Motor neuron (in vitro differentiated cells): Measurements from ENCODE around the gene RPS6KA2. TPM values are rescaled to one million over a fixed set of nuclear protein-coding genes. Genes with fewer than 3 reads are reported as not detected.

Source experiments
- ATAC-seq, 8 experiments: fragments of 200-7000 bp; cut with Tn5 transposase; replicated peaks in 6 of 8; 2 replicates each; pipeline ENCODE4 v1.8.0; 2021; ENCODE audit warnings: mild to moderate bottlenecking in 8 of 8, moderate library complexity in 8 of 8
- H3K27ac ChIP-seq, 2 donors: fragments of 250-450 bp; sonication (Bioruptor Pico); 2 replicates each; pipeline ENCODE4 v1.9.0; 2021; ENCODE audit warnings: antibody characterized with exemption in 2 of 2, mild to moderate bottlenecking in 2 of 2, moderate library complexity in 1 of 2
- H3K4me1 ChIP-seq, 2 donors: fragments of 250-450 bp; sonication (Bioruptor Pico); replicated peaks in 1 of 2; 2 replicates each; pipeline ENCODE4 v1.6.1; 2021; ENCODE audit warnings: antibody characterized with exemption in 2 of 2, mild to moderate bottlenecking in 2 of 2, moderate library complexity in 1 of 2
- H3K4me3 ChIP-seq, 5 donors: fragments of 250-450 bp; sonication (Bioruptor Pico); 2 replicates each; pipeline ENCODE4 v1.9.0; 2021; ENCODE audit warnings: antibody characterized with exemption in 5 of 5, mild to moderate bottlenecking in 5 of 5, moderate library complexity in 4 of 5
- WGBS, 10 experiments: fragments of 450-650 bp; shearing (Covaris generic); methylation state at CpG; one replicate each; pipeline ENCODE4 v1.0.0; 2022; 5-methylcytosine and 5-hydroxymethylcytosine counted together
- in situ Hi-C, 9 experiments: fragments of 400-800 bp; cut with MboI; loops; one replicate each; pipeline ENCODE4 v1.15.0; 2021; ENCODE audit warnings: low sequenced_read_pairs in 9 of 9, low pct_unique_long_range_greater_than_20kb in 2 of 9; ENCODE audit not compliant: unreplicated experiment in 9 of 9
- total RNA-seq, 8 experiments: library from RNA; unstranded; fragments of 300-600 nt; gene quantifications; 2 replicates each; pipeline versions ENCODE4 v1.2.3 to v1.2.4, GENCODE V29; 2022

The RPS6KA2 gene
- total RNA-seq, 8 experiments from 2014 or later = 18.9 to 39.1 (median 24.7) TPM

GRCh38 chr6:166579237-166579850 lies 47.7 kb downstream of the RPS6KA2 start:
- Histone ChIP-seq H3K27ac (no peak overlapping the region), H3K4me1 (no peaks in the 10 kb centered on the region), H3K4me3 (no peak overlapping the region)
- WGBS, 10 experiments = 52 to 97% (median 87%) methylated on average over 1 to 9 of the region's 9 CpGs
- in situ Hi-C loops = no loop called here
- ATAC-seq = peak in 2 of 8 experiments; percentile 7 to 8

DNA sequence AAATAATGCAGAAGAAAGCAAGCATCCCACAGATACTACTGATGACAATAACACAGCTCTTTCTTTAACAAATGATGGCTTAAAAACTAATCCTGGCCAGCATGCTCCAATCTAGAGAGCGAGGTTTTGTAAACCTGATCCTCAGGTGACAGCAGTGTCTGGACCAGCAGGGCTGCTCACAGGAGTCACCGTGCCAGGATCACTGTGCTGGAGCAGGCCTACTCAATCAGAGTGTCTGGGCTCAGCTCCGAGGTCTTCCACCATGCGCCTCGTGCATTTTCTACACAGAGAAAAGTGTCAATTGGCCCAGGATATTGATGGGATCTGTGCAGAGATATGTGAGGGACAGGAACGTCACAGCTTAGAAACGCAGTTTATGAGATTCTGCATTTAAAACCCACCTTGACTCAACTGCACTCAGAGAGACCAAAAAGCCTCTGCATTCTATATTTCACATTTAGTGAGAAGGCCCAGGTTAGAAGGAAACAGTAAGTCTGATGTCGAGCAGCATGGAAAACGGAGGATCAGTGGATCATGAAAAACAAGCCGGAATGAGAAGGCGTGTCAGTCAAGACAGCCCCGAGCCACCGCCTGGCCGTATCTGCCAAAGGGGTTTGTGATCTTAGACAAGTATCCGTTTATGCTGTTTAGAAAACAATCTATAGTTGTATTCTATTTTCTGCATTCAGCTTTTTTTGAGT lies 48.4 kb downstream of the RPS6KA2 start:
- in situ Hi-C loops = no loop called here
- whole genome bisulfite sequencing, 10 experiments = 83 to 100% (median 91%) methylated on average over 1 to 13 of the region's 15 CpGs; no CpG with 5 or more reads in 1 of the 10 experiments
- H3K4me3 ChIP-seq = no peak overlapping the region
- no peak overlapping the region for H3K27ac ChIP-seq
- ATAC-seq = no peak
- H3K4me1 ChIP-seq = no peaks in the 10 kb centered on the region

GRCh38 chr6:166575205-166575604 lies 51.8 kb downstream of the RPS6KA2 start:
- Histone ChIP-seq H3K4me1 (peaks cover 6 to 17% of the 10 kb centered on the region in 2 donors), H3K4me3 (no peak overlapping the region), H3K27ac (no peak overlapping the region)
- in situ Hi-C loops = no loop called here
- no peak for ATAC-seq
- WGBS, 10 experiments = 33 to 98% (median 91%) methylated on average over 1 to 11 of the region's 11 CpGs

DNA sequence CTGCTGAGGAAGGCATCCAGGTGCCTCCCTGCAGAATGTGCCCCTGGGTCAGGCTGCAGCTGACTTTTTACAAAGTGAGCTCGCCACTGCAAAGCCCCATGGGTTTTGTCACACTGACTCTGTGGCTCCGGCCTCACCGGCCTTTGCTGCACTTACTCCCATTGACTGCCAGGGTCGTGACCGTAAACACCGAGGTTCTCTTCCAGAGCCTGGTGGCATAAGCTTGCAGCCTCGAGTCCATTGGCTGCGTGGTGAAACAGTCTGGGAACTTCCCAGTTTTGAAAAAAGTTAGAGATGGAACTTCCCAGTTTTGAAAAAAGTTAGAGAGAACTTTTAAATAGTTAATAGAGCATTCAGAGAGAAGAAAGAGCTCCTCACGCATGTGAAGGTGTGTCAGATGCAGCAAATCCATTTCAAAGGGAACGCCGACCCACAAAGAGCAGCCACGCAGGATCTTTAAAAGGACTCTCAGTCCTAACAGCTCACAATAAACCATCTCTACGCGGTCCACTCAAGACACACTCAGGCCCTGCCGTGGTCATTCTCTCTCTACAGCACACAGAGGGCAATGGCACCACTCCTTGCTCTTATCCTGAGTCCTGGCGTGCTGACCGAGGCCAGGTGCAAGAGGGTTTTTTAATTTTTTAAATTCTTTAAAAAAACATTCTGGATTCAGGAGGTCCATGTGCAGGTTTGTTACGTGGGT lies 53.4 kb downstream of the RPS6KA2 start:
- peaks cover 6 to 23% of the 10 kb centered on the region in 2 donors for H3K4me1 ChIP-seq
- no peak overlapping the region for H3K4me3 ChIP-seq
- ATAC-seq = peak in 1 of 8 experiments; percentile 12
- in situ Hi-C loops = no loop called here
- no peak overlapping the region for H3K27ac ChIP-seq
- 44 to 100% (median 92%) methylated on average over 2 to 14 of the region's 18 CpGs; no CpG with 5 or more reads in 1 of the 10 experiments for WGBS, 10 experiments

GRCh38 chr6:166572370-166573261 lies 54.4 kb downstream of the RPS6KA2 start:
- in situ Hi-C loops = no loop called here
- WGBS, 10 experiments = 45 to 100% (median 83%) methylated on average over 1 to 7 of the region's 18 CpGs; no CpG with 5 or more reads in 4 of the 10 experiments
- peak; percentile 26 to 90 (median 74) for ATAC-seq
- Histone ChIP-seq H3K4me1 (peaks cover 6 to 23% of the 10 kb centered on the region in 2 donors), H3K4me3 (no peak overlapping the region), H3K27ac (no peak overlapping the region)

- Histone ChIP-seq H3K4me1 (peaks cover 10 to 23% of the 10 kb centered on the region in 2 donors), H3K4me3 (no peak overlapping the region), H3K27ac (no peak overlapping the region)
- in situ Hi-C loops = no loop called here
- 50 to 90% (median 75%) methylated on average over 7 to 20 of the region's 22 CpGs for WGBS, 10 experiments
- ATAC-seq = peak in 1 of 8 experiments; percentile 57
Observed at GRCh38 chr6:166570929-166571713, 55.9 kb downstream of the RPS6KA2 start.

DNA sequence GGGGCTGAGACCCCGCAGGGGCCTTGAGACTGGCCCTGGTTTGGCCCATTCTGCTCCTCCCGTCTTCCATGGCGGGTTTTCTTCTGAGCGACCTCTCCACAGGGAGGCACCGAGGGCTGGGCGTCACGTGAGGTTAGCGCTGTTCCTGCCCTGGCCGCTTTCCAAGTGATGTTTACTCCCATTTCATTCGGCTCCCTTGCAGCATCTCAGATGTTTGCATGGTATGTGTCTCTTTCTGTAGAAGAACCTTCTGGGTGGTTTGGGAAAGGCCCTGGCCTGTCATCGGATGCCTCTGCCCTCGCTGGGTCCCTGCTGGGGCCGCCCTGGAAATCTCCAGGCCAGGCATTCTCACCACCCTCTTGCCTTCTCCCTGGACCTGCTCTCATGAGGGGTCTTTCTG lies 57.8 kb downstream of the RPS6KA2 start:
- in situ Hi-C loops = no loop called here
- H3K27ac ChIP-seq = no peak overlapping the region
- peaks cover 10 to 34% of the 10 kb centered on the region in 2 donors for H3K4me1 ChIP-seq
- WGBS, 10 experiments = 80 to 100% (median 92%) methylated on average over 1 to 6 of the region's 13 CpGs; no CpG with 5 or more reads in 6 of the 10 experiments
- no peak overlapping the region for H3K4me3 ChIP-seq
- no peak for ATAC-seq

- WGBS, 10 experiments = 88 to 100% (median 100%) methylated on average over 2 to 6 of the region's 8 CpGs; no CpG with 5 or more reads in 2 of the 10 experiments
- ATAC-seq = no peak
- H3K4me1 ChIP-seq = peaks cover 11 to 28% of the 10 kb centered on the region in 2 donors
- no peak overlapping the region for H3K27ac ChIP-seq
- in situ Hi-C loops = no loop called here
- H3K4me3 ChIP-seq = no peak overlapping the region
Observed at GRCh38 chr6:166567813-166568212, 59.2 kb downstream of the RPS6KA2 start.

DNA sequence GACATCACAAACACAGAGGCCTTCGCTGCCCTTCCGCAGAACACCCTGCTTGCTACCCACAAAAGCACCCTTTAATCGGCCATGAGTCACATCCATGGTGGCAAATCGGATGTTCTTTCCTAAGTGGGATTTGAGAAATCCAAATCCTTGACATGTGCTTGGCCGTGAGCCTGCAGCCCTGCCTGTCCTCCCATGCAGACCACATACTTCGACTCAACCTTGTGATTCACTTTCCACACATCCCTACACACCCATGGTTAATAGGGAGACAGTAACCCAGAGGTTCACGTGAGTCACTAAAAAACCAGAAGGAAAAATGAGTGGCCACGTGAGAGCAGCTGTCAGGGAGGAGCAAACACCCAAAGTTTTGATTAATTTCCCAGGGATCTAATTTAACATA lies 59.9 kb downstream of the RPS6KA2 start:
- H3K4me3 ChIP-seq = no peak overlapping the region
- H3K27ac ChIP-seq = no peak overlapping the region
- in situ Hi-C loops = no loop called here
- ATAC-seq = peak in 4 of 8 experiments; percentile 12 to 98 (median 58)
- peaks cover 7 to 21% of the 10 kb centered on the region in 2 donors for H3K4me1 ChIP-seq
- 14 to 96% (median 74%) methylated on average over 1 to 8 of the region's 8 CpGs; no CpG with 5 or more reads in 3 of the 10 experiments for WGBS, 10 experiments

DNA sequence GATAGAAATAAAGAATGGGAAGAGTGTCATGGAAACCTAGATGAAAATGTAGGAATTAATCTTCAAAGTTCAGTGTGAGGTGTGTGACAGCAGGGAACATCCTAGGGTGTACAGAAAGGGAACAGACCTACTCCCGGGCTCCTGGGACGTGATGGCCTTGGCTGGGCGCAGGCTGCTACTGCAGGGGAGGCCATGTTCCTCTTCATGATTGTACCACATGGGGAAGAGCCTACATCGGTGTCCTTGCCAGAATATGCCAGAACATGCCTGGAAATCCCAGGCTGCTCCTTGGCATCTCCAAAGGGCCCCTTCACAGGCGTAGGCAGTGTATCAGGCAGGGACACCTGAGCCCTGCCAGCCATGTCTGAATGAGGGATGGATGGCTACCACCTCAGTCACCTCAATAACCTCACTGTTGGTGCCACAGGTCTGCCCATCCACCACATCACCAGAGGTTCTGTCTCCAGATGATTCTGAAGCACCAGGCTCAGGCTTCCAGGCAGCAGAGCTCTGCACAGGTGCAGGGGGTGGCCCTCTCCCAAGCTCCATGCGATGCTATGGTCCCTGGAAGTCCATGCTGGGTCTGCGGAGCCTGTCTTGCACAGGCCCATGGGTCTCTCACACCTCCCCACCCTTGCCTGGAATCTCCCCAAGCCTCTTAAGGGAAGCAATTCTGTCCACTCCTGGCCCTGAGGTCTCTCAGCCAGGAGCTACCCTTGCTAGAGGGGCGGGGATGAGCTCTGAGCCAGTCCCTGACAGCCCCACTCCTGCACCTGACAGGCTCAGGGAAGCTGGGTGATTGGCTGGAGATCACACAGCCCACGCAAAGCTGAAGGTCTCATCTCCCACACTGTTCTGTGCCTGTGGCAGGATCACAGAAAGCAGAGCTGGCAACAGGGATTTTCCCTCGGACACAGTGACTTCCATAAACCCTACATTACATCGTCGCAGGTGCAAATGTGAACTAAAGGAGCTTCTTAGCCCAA lies 60.7 kb downstream of the RPS6KA2 start:
- WGBS, 10 experiments = 40 to 100% (median 100%) methylated on average over 1 to 9 of the region's 12 CpGs; no CpG with 5 or more reads in 2 of the 10 experiments
- Histone ChIP-seq H3K4me1 (peaks cover 7 to 21% of the 10 kb centered on the region in 2 donors), H3K27ac (no peak overlapping the region), H3K4me3 (no peak overlapping the region)
- ATAC-seq = no peak
- in situ Hi-C loops = no loop called here
